Measurements from ENCODE around the gene SDF4.
"Not testable (repeated sequence)": the region's sequence is repeated elsewhere in the genome, so short reads cannot be mapped to it uniquely, and the experiment has no call there.

SDF4 gene

DNA sequence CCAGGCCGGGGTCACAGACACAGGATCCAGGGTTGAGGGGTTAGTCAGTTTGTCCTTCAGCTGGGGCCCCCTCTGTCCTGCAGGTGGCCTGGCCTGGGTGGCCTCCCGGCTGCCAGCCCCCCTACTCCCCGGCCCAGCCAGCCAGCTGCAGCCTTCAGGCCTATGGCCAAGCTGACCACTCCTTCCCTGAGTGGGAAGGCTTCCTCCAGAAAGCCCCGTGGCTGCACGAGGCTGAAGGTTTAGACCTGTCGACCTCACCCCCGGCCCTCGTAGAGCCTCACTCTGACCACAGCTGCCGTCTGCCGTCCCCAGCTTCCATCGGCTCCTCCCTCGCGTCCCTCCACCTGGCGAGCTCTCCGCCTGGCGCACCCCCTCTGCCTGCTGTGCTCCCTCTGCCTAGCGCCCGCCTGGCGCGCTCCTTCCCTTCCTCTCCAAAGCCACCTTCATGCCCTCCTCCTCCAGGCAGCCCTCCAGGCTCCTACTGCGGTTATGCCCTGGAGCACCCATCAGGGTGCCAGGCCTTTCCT is 48.5 kb downstream of the SDF4 start:
- Mint-ChIP-seq H3K36me3 (ENCODE audit: insufficient read depth) (no peaks in the 10 kb centered on the region), H3K27ac (ENCODE audit: low read depth) (no peak overlapping the region), H3K4me1 (no peaks in the 10 kb centered on the region), H3K9me3 (no peaks in the 10 kb centered on the region), H3K4me3 (no peak overlapping the region), H3K27me3 (peaks cover 26% of the 10 kb centered on the region)
- no peak for DNase-seq (ENCODE audit: low spot score in 2 of 2)
- no peak for ATAC-seq (replicated peaks; ENCODE audit: extremely low read depth, poor library complexity, severe bottlenecking)

DNA sequence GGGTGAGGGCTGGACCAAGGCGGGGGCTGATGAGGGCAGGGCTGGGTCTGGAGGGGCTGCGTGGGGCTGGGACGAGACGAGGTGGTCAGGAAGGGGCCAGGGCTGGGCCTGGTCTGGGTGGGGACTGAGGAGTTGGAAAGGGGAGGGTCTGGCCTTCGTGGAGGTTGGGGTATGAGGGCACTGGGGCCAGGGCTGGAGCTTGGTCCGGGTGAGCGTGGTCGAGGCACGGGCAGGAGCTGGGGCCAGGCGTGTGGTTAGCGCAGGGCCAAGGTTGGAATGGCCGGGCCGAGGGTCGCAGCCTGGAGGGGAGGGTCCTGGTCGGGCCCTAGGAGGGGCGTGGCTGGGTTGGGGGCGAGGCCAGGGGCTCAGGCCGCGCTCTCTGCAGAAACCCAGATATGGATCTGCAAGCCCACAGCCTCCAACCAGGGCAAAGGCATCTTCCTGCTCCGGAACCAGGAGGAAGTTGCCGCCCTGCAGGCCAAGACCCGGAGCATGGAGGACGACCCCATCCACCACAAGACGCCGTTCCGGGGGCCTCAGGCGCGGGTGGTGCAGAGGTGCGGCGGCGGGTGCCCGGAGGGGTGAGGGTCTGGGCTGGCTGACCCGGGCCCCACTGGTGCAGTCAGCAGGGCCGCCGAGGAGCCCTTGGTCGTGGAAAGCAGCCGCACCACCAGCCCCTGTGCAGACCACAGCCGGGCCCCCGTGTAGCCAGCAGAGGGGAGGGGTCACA is 49.1 kb downstream of the SDF4 start:
- H3K36me3 Mint-ChIP-seq (ENCODE audit: insufficient read depth): no peaks in the 10 kb centered on the region
- H3K27me3 Mint-ChIP-seq: peaks cover 26% of the 10 kb centered on the region
- DNase-seq (ENCODE audit: low spot score in 2 of 2): no peak
- H3K27ac Mint-ChIP-seq (ENCODE audit: low read depth): no peak overlapping the region
- ATAC-seq (replicated peaks; ENCODE audit: extremely low read depth, poor library complexity, severe bottlenecking): no peak
- no peak overlapping the region for H3K4me3 Mint-ChIP-seq
- H3K9me3 Mint-ChIP-seq: no peaks in the 10 kb centered on the region
- H3K4me1 Mint-ChIP-seq: no peaks in the 10 kb centered on the region

DNA sequence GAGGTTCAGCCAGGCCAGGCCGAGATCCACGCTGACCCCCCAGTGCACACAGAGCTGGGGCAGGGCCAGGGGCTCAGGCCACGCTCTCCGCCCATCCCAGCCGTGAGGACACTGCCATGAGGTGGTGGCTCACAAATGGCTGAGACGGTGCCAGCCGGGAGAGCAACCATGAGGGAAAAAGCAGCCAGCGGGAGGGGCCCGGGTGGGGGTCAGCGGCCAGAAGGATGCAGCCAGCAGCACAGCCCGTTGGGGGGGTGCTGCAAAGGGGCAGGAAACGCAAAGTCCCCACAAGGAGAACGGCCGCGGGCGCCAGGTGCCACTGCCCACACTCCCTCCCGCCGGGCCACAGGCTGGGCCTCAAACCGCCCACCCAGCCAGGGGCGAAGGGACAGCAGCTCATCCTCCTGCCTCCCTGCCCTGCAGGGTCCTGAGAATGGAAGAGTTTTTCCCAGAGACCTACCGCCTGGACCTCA is 49.8 kb downstream of the SDF4 start:
- peaks cover 26% of the 10 kb centered on the region for H3K27me3 Mint-ChIP-seq
- DNase-seq (ENCODE audit: low spot score in 2 of 2) (no peak), ATAC-seq (replicated peaks; ENCODE audit: extremely low read depth, poor library complexity, severe bottlenecking) (no peak)
- no peaks in the 10 kb centered on the region for H3K4me1 Mint-ChIP-seq
- H3K4me3 Mint-ChIP-seq: no peak overlapping the region
- no peaks in the 10 kb centered on the region for H3K36me3 Mint-ChIP-seq (ENCODE audit: insufficient read depth)
- H3K9me3 Mint-ChIP-seq: no peaks in the 10 kb centered on the region
- H3K27ac Mint-ChIP-seq (ENCODE audit: low read depth): no peak overlapping the region

DNA sequence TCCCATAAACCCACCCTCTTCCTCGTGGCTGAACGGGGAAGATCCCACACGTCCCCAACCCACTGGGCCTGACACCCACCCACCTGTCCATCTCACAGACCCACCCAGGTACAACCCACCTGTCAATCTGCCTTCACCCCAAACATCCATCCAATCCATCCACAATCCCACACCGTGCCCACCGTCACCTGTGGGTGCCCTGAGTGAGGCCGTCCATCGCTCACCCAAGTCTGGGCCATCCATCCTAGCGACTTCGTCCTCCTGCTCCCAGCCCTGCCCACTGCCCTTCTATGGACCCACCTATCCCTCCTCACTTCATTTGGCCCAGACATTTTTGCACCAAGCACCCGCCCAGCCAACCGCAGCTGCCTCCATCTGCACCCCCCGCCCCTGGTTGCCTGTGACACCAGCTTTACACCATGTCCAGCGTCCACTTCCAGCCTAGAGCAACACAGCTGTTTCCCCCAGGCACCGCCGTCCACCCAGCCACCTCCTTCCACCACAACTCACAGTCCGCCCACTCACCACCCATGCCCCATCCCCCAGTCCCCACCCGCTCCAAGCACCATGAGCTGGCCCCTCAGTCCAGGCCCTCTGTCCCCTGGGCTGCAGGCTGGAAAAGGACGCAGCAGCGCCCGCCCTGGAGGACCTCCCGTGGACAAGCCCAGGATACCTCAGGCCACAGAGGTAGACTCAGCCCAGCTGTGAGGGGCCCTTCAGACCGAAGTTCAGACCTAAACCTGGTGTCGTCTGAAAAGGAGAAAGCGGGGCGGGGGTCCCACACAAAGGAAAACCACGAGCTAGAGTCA is 50.5 kb downstream of the SDF4 start:
- H3K4me3 Mint-ChIP-seq: no peak overlapping the region
- no peak for ATAC-seq (replicated peaks; ENCODE audit: extremely low read depth, poor library complexity, severe bottlenecking)
- H3K4me1 Mint-ChIP-seq: no peaks in the 10 kb centered on the region
- no peaks in the 10 kb centered on the region for H3K9me3 Mint-ChIP-seq
- DNase-seq (ENCODE audit: low spot score in 2 of 2): no peak
- H3K27ac Mint-ChIP-seq (ENCODE audit: low read depth): no peak overlapping the region
- no peaks in the 10 kb centered on the region for H3K36me3 Mint-ChIP-seq (ENCODE audit: insufficient read depth)
- peaks cover 26% of the 10 kb centered on the region for H3K27me3 Mint-ChIP-seq

DNA sequence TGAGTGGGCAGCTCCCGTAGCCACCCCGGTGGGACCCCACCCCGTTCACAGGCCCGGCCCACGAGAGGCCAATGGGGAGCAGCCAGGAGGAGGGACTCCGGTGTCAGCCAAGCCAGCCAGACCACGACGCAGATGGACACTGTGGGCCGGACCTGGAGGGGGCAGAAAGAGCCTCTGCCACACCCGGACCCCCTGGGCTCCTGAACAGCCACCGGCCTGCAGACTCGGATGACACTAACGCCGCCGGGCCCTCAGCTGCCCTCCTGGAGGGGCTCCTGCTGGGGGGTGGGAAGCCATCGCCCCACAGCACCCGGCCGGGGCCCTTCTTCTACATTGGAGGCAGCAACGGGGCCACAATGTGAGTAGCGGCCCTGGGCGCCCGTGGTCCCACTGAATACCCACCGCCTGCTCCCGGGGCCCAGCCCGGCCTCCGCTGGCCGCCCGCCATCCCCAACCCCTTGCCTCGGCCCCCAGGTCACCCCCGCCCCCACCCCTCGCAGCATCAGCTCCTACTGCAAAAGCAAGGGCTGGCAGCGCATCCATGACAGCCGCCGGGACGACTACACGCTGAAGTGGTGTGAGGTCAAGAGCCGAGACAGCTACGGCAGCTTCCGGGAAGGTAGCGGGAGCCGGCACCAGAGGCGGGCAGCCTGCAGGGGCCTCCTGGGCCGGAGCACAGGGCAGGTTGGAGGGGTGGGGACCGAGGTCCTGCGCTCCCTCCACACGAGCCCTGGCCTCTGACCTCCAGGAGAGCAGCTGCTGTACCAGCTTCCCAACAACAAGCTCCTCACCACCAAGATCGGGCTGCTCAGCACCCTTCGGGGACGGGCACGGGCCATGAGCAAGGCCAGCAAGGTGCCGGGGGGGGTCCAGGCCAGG is 51.6 kb downstream of the SDF4 start:
- DNase-seq (ENCODE audit: low spot score in 2 of 2) (no peak), ATAC-seq (replicated peaks; ENCODE audit: extremely low read depth, poor library complexity, severe bottlenecking) (no peak)
- no peak overlapping the region for H3K4me3 Mint-ChIP-seq
- no peaks in the 10 kb centered on the region for H3K36me3 Mint-ChIP-seq (ENCODE audit: insufficient read depth)
- no peaks in the 10 kb centered on the region for H3K4me1 Mint-ChIP-seq
- no peak overlapping the region for H3K27ac Mint-ChIP-seq (ENCODE audit: low read depth)
- peaks cover 26% of the 10 kb centered on the region for H3K27me3 Mint-ChIP-seq
- no peaks in the 10 kb centered on the region for H3K9me3 Mint-ChIP-seq

DNA sequence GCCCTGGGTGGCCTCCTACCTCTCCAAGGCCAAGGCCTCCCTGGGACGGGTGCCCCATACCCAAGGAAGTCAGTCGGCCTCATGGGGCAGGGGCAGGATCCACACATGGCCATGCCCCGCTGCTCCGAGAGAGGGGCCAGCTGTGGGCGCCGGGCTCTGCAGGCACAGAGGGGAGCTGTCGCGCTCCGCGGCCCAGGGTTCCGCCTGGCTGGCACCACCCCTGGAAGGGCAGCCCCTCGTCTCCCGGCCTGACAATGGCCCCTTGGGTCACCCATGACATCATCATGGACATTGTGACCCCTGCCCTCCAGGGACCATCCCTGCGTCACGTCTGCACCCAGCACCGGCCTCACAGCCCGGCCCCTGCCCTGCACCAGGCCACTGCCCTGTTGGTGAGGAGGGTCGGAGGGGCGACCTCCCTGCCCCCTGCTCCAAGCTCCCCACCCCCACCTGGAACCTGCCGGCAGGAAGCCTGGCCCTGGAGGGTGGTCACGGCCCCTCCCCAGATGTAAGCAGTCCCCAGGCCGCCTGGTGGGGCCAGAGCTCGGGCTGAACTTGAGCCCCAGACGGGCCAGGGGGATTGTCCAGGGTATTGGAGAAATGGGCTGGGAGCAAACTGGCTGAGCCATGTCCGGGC is 52.3 kb downstream of the SDF4 start:
- no peak overlapping the region for H3K27ac Mint-ChIP-seq (ENCODE audit: low read depth)
- H3K27me3 Mint-ChIP-seq: peaks cover 26% of the 10 kb centered on the region
- H3K4me1 Mint-ChIP-seq: no peaks in the 10 kb centered on the region
- DNase-seq (ENCODE audit: low spot score in 2 of 2) (no peak), ATAC-seq (replicated peaks; ENCODE audit: extremely low read depth, poor library complexity, severe bottlenecking) (no peak)
- H3K4me3 Mint-ChIP-seq: no peak overlapping the region
- H3K36me3 Mint-ChIP-seq (ENCODE audit: insufficient read depth): no peaks in the 10 kb centered on the region
- H3K9me3 Mint-ChIP-seq: no peaks in the 10 kb centered on the region

DNA sequence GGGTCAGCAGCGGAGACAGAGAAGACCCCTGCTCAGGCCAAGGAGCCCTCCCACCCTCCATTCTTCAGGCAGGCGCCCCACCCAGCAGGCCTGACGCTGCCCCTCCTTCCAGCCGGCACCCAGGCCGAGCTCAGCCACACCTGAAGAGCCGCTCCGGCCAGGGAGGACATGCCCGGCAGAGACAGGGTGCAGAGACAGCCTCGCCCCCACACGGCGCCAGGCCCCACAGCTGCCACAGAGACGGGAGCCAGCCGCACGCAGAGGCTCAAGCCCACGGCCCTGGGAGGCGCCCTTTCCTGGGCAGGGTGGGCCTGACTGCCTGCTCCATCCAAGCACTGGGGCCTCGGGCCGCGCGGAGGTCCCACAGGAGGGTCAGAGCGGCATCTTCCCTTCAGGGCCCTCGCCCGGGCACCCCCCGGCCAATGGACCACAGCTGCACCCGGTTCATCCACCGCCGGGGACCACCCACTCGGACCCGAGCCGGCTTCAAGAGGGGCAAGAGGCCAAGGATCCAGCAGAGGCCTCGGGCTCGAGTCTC is 52.9 kb downstream of the SDF4 start:
- ATAC-seq (replicated peaks; ENCODE audit: extremely low read depth, poor library complexity, severe bottlenecking) (no peak), DNase-seq (ENCODE audit: low spot score in 2 of 2) (no peak)
- H3K27ac Mint-ChIP-seq (ENCODE audit: low read depth): no peak overlapping the region
- H3K36me3 Mint-ChIP-seq (ENCODE audit: insufficient read depth): no peaks in the 10 kb centered on the region
- peaks cover 25% of the 10 kb centered on the region for H3K27me3 Mint-ChIP-seq
- no peak overlapping the region for H3K4me3 Mint-ChIP-seq
- H3K9me3 Mint-ChIP-seq: no peaks in the 10 kb centered on the region
- H3K4me1 Mint-ChIP-seq: no peaks in the 10 kb centered on the region

DNA sequence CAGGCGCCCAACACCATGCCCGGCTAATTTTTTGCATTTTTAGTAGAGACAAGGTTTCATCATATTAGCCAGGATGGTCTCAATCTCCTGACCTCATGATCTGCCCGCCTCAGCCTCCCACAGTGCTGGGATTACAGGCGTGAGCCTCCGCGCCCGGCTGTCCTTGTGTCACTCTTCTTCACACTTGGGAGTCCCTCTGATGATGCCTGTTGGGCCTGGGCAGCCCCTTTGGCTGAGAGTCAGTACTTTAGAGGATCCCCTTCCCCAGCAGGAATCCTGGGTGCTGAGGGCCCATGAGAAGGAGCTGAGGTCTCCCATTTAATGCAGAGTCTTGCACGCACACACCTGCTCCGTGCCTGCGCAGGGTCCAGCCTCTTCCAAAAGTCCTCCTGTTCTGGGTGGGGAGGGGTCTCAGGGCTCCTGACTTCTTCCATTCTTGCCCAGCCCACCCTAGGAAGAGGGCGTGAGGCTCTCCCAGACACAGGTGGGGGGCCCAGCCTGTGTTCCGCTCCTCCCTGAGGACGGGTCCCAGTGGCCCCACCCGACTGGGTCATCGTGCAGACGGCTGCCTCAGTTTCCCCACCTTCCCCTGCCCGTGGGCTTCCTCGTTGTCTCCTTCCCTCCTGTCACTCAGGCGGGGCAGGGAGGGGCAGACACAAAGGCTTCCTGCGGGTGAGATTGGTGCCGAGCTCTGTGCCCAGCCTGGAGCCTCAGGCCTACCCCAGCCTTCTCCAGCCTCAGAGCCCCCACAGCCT is 54.2 kb downstream of the SDF4 start:
- no peaks in the 10 kb centered on the region for H3K36me3 Mint-ChIP-seq (ENCODE audit: insufficient read depth)
- H3K9me3 Mint-ChIP-seq: no peaks in the 10 kb centered on the region
- H3K27me3 Mint-ChIP-seq: peaks cover 23% of the 10 kb centered on the region
- ATAC-seq (replicated peaks; ENCODE audit: extremely low read depth, poor library complexity, severe bottlenecking): no peak
- no peak for DNase-seq (ENCODE audit: low spot score in 2 of 2)
- H3K4me1 Mint-ChIP-seq: no peaks in the 10 kb centered on the region
- no peak overlapping the region for H3K27ac Mint-ChIP-seq (ENCODE audit: low read depth)
- H3K4me3 Mint-ChIP-seq: no peak overlapping the region

DNA sequence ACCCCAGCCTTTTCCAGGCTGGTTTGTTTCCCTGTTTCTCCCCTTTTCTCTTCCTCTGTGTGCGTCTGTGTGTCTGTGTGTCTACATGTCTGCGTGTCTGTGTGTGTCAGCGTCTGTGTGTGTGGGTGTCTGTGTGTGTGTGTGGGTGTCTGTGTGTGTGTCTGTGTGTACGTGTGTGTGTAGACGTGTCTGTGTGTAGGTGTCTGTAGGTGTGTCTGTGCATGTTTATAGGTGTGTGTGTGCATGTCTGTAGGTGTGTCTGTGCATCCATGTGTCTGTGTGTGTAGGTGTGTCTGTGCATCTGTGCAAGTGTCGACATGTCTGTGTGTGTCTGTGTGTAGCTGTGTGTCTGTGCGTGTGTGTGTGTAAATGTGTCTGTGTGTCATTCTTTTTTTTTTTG is 54.9 kb downstream of the SDF4 start:
- no peaks in the 10 kb centered on the region for H3K9me3 Mint-ChIP-seq
- peaks cover 27% of the 10 kb centered on the region for H3K27me3 Mint-ChIP-seq
- H3K4me1 Mint-ChIP-seq: no peaks in the 10 kb centered on the region
- ATAC-seq (replicated peaks; ENCODE audit: extremely low read depth, poor library complexity, severe bottlenecking): no peak
- H3K36me3 Mint-ChIP-seq (ENCODE audit: insufficient read depth): no peaks in the 10 kb centered on the region
- no peak overlapping the region for H3K4me3 Mint-ChIP-seq
- no peak for DNase-seq (ENCODE audit: low spot score in 2 of 2)
- H3K27ac Mint-ChIP-seq (ENCODE audit: low read depth): no peak overlapping the region

DNA sequence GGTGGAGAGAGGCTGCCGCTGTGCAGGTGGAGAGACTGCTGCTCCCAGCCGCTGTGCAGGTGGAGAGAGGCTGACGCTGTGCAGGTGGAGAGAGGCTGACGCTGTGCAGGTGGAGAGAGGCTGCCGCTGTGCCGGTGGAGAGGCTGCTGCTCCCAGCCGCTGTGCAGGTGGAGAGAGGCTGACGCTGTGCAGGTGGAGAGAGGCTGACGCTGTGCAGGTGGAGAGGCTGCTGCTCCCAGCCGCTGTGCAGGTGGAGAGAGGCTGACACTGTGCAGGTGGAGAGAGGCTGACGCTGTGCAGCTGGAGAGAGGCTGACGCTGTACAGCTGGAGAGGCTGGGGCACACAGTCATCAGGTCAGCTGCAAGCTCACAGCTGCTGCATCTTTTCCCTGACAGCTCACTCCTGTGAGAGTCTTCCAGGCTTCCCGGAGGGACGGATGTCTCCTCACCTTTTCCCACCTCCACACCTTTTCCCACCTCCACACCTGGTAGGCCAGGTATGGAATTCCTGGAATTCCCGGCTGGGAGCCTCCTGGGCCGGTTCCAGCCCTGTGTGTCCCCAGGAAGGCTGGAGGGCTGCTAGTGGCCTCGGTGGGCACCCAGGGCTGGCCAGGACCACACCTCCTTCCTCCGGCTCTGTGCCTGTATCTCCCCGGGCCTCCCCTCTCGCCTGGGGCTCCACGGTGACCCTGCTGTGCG is 55.6 kb downstream of the SDF4 start:
- not testable (repeated sequence) for H3K4me3 Mint-ChIP-seq; H3K36me3 Mint-ChIP-seq (ENCODE audit: insufficient read depth); DNase-seq (ENCODE audit: low spot score in 2 of 2); ATAC-seq (replicated peaks; ENCODE audit: extremely low read depth, poor library complexity, severe bottlenecking); H3K9me3 Mint-ChIP-seq; H3K4me1 Mint-ChIP-seq; H3K27ac Mint-ChIP-seq (ENCODE audit: low read depth)
- peaks cover 22% of the 10 kb centered on the region for H3K27me3 Mint-ChIP-seq
